ENCODE measurements around the gene PALD1.
A peak's percentile ranks its signal among the peaks of the same experiment; 100 is the strongest.

PALD1 gene

DNA sequence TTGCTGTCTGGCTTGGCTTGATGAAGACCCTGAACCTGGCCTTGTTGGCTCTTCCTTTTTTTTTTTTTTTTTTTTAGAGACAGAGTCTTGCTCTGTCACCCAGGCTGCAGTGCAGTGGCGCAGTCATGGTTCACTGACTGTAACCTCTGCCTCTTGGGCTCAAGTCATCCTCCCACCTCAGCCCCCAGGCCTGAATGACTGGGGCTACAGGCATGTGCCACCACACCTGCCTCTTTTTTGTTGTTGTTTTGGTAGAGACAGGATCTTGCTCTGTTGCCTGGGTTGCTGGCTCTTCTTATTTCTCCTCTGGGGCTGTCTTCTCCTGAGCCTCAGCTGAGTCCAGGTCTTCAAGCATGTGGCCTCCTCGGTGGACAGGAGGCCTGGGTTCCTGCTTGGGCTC, 79.3 kb downstream of the PALD1 start:
- Histone ChIP-seq H3K36me3 (ENCODE audit: control insufficient read depth in 1 of 2, insufficient read depth in 2 of 2, low read length in 2 of 2) (no peaks in the 10 kb centered on the region), H3K27me3 (ENCODE audit: insufficient read depth, low read length) (no peaks in the 10 kb centered on the region), H2BK120ac (ENCODE audit: insufficient read depth, low read length, poor library complexity) (no peak overlapping the region), H3K27ac (ENCODE audit: low read depth, low read length) (no peak overlapping the region), H3K4me3 (ENCODE audit: low read depth, low read length) (no peak overlapping the region), H2BK5ac (ENCODE audit: low read depth, low read length, poor library complexity) (no peak overlapping the region), H4K91ac (ENCODE audit: low read depth, low read length) (no peak overlapping the region), H2BK12ac (ENCODE audit: low read length) (no peak overlapping the region), H3K9me3 (ENCODE audit: insufficient read depth, low read depth, low read length) (no peaks in the 10 kb centered on the region), H3K18ac (ENCODE audit: low read length) (no peak overlapping the region), H4K8ac (ENCODE audit: low read depth, low read length) (no peak overlapping the region), H3K23ac (ENCODE audit: low read length) (no peak overlapping the region), H3K14ac (ENCODE audit: low read length) (no peak overlapping the region), H3K4me2 (ENCODE audit: low read length) (no peak overlapping the region), H2AK5ac (ENCODE audit: low read length) (no peak overlapping the region), H2AFZ (ENCODE audit: insufficient read depth, low read length, poor library complexity) (no peak overlapping the region), H4K12ac (ENCODE audit: low read depth, low read length) (no peak overlapping the region), H3K4me1 (ENCODE audit: control insufficient read depth in 1 of 2, insufficient read depth in 2 of 2, low read length in 2 of 2) (no peaks in the 10 kb centered on the region), H3K79me1 (ENCODE audit: low read length) (no peaks in the 10 kb centered on the region), H3K9ac (ENCODE audit: low read length) (no peak overlapping the region), H3K4ac (ENCODE audit: low read depth, low read length) (no peak overlapping the region), H3K79me2 (ENCODE audit: control insufficient read depth, insufficient read depth, low read length, poor library complexity) (no peaks in the 10 kb centered on the region)
- no CpG with 5 or more reads among the region's 2 CpGs for WGBS (ENCODE audit: extremely low coverage, insufficient coverage, insufficient read length)
- DNase-seq: peak in 1 of 2 donors; percentile 84

DNA sequence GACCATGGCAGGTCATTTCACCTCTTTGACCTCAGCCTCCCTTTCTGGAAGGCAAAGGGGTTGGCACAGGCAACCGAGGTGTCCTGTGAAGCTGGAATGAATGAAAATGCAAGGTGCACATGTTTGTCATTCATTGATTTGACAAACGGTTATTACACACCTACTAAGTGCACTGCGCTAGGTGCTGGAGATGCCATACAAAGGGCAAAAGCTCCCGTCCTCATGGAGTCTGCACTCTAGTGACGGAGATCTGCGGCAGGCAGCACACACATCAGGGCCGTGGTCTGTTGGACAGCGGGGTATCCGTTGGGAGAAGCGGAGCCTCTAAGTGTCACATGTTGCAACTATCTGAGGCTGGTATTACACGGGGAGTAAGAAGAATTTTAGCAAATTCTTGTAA, 79.7 kb downstream of the PALD1 start:
- Histone ChIP-seq H3K9ac (ENCODE audit: low read length) (no peak overlapping the region), H4K8ac (ENCODE audit: low read depth, low read length) (no peak overlapping the region), H3K4ac (ENCODE audit: low read depth, low read length) (no peak overlapping the region), H3K79me2 (ENCODE audit: control insufficient read depth, insufficient read depth, low read length, poor library complexity) (no peaks in the 10 kb centered on the region), H4K12ac (ENCODE audit: low read depth, low read length) (no peak overlapping the region), H3K4me2 (ENCODE audit: low read length) (no peak overlapping the region), H2BK120ac (ENCODE audit: insufficient read depth, low read length, poor library complexity) (no peak overlapping the region), H3K27me3 (ENCODE audit: insufficient read depth, low read length) (no peaks in the 10 kb centered on the region), H2BK5ac (ENCODE audit: low read depth, low read length, poor library complexity) (no peak overlapping the region), H2AFZ (ENCODE audit: insufficient read depth, low read length, poor library complexity) (no peak overlapping the region), H4K91ac (ENCODE audit: low read depth, low read length) (no peak overlapping the region), H3K14ac (ENCODE audit: low read length) (no peak overlapping the region), H3K79me1 (ENCODE audit: low read length) (no peaks in the 10 kb centered on the region), H3K4me3 (ENCODE audit: low read depth, low read length) (no peak overlapping the region), H2BK12ac (ENCODE audit: low read length) (no peak overlapping the region), H3K36me3 (ENCODE audit: control insufficient read depth in 1 of 2, insufficient read depth in 2 of 2, low read length in 2 of 2) (no peaks in the 10 kb centered on the region), H2AK5ac (ENCODE audit: low read length) (no peak overlapping the region), H3K23ac (ENCODE audit: low read length) (no peak overlapping the region), H3K27ac (ENCODE audit: low read depth, low read length) (no peak overlapping the region), H3K9me3 (ENCODE audit: insufficient read depth, low read depth, low read length) (no peaks in the 10 kb centered on the region), H3K4me1 (ENCODE audit: control insufficient read depth in 1 of 2, insufficient read depth in 2 of 2, low read length in 2 of 2) (no peaks in the 10 kb centered on the region), H3K18ac (ENCODE audit: low read length) (no peak overlapping the region)
- no peak for DNase-seq
- WGBS (ENCODE audit: extremely low coverage, insufficient coverage, insufficient read length): no CpG with 5 or more reads among the region's 11 CpGs

DNA sequence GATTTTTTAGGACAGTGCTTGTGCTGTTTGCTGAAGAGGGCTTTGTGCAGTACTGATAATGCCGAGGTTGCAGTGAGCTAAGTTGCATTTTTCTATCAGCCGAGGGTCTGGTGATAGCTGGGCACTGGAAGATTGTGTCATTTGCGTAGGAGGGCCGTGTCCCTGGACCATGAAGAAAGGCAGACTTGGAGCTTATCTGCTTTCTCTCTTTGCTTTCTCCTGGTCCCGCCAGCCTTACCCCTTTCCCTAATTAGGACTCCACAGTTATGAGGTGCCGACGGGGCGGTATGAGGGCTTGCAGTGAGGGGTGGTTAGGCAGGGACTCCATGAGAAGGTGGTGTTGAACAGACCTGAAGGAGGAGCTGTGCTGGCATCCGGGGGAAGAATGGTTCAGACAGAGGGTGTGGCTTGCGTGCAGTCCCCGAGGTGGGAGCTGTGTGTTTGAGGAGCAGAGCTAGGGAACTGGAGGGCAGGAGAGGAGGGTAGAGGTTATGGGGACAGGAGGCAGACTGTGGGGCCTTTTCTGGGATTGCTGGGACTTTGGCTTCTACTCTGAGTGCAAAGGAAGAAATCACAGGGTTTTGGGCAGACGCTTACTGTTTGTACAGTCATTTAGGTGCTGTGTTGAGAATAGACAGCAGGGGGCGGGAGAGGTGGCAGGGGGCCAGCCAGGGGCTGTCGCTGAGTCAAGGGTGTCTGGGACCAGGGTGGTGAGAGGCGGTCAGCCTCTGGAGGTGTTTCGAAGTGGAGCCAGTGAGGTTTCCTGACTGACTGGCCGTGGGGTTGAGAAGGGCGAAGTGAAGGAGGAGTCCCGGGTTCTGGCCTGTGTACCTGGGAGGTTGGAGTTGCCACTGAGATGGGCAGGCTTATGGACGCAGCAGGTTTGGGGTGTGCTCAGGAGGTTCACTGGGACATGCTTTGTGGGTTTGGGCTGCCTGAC, 80.6 kb downstream of the PALD1 start:
- Histone ChIP-seq H2BK5ac (ENCODE audit: low read depth, low read length, poor library complexity) (no peak overlapping the region), H2BK12ac (ENCODE audit: low read length) (no peak overlapping the region), H3K23ac (ENCODE audit: low read length) (no peak overlapping the region), H3K36me3 (ENCODE audit: control insufficient read depth in 1 of 2, insufficient read depth in 2 of 2, low read length in 2 of 2) (no peaks in the 10 kb centered on the region), H3K4me2 (ENCODE audit: low read length) (peak overlapping the region; percentile 13), H3K4ac (ENCODE audit: low read depth, low read length) (no peak overlapping the region), H3K27me3 (ENCODE audit: insufficient read depth, low read length) (no peaks in the 10 kb centered on the region), H3K9ac (ENCODE audit: low read length) (no peak overlapping the region), H2AK5ac (ENCODE audit: low read length) (no peak overlapping the region), H4K12ac (ENCODE audit: low read depth, low read length) (no peak overlapping the region), H3K18ac (ENCODE audit: low read length) (no peak overlapping the region), H3K4me1 (ENCODE audit: control insufficient read depth in 1 of 2, insufficient read depth in 2 of 2, low read length in 2 of 2) (no peaks in the 10 kb centered on the region), H4K91ac (ENCODE audit: low read depth, low read length) (no peak overlapping the region), H4K8ac (ENCODE audit: low read depth, low read length) (no peak overlapping the region), H3K27ac (ENCODE audit: low read depth, low read length) (no peak overlapping the region), H2BK120ac (ENCODE audit: insufficient read depth, low read length, poor library complexity) (no peak overlapping the region), H2AFZ (ENCODE audit: insufficient read depth, low read length, poor library complexity) (no peak overlapping the region), H3K79me1 (ENCODE audit: low read length) (no peaks in the 10 kb centered on the region), H3K14ac (ENCODE audit: low read length) (no peak overlapping the region), H3K79me2 (ENCODE audit: control insufficient read depth, insufficient read depth, low read length, poor library complexity) (no peaks in the 10 kb centered on the region), H3K9me3 (ENCODE audit: insufficient read depth, low read depth, low read length) (no peaks in the 10 kb centered on the region), H3K4me3 (ENCODE audit: low read depth, low read length) (no peak overlapping the region)
- WGBS (ENCODE audit: extremely low coverage, insufficient coverage, insufficient read length): no CpG with 5 or more reads among the region's 20 CpGs
- peak in 1 of 2 donors; percentile 29 for DNase-seq

DNA sequence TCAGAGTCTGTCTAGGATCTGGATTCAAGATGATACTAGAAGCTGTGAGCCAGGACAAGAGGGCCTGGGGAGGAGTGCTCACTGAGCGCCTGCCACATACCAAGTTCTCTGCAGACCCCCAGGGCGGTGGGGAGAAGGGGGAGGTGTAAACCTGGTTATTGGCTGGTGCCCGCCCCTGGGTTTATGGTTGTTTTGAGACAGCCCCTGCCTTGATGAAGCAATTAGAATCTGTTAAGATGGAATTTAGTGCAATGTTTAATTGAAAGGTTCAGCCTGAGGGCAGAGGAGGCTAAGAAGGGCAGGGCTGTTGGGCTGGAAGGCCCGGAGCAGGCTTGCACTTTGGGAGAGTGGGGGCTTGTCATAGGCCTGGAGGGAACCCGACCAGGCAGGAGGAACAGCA, 81.3 kb downstream of the PALD1 start:
- DNase-seq: no peak
- Histone ChIP-seq H2AFZ (ENCODE audit: insufficient read depth, low read length, poor library complexity) (no peak overlapping the region), H3K14ac (ENCODE audit: low read length) (no peak overlapping the region), H3K4me1 (ENCODE audit: control insufficient read depth in 1 of 2, insufficient read depth in 2 of 2, low read length in 2 of 2) (no peaks in the 10 kb centered on the region), H3K4me2 (ENCODE audit: low read length) (no peak overlapping the region), H4K12ac (ENCODE audit: low read depth, low read length) (no peak overlapping the region), H4K8ac (ENCODE audit: low read depth, low read length) (no peak overlapping the region), H3K4ac (ENCODE audit: low read depth, low read length) (no peak overlapping the region), H2AK5ac (ENCODE audit: low read length) (no peak overlapping the region), H3K79me1 (ENCODE audit: low read length) (no peaks in the 10 kb centered on the region), H4K91ac (ENCODE audit: low read depth, low read length) (no peak overlapping the region), H3K79me2 (ENCODE audit: control insufficient read depth, insufficient read depth, low read length, poor library complexity) (no peaks in the 10 kb centered on the region), H3K18ac (ENCODE audit: low read length) (no peak overlapping the region), H3K23ac (ENCODE audit: low read length) (no peak overlapping the region), H2BK120ac (ENCODE audit: insufficient read depth, low read length, poor library complexity) (no peak overlapping the region), H2BK12ac (ENCODE audit: low read length) (no peak overlapping the region), H2BK5ac (ENCODE audit: low read depth, low read length, poor library complexity) (no peak overlapping the region), H3K27ac (ENCODE audit: low read depth, low read length) (no peak overlapping the region), H3K27me3 (ENCODE audit: insufficient read depth, low read length) (no peaks in the 10 kb centered on the region), H3K9me3 (ENCODE audit: insufficient read depth, low read depth, low read length) (no peaks in the 10 kb centered on the region), H3K9ac (ENCODE audit: low read length) (no peak overlapping the region), H3K4me3 (ENCODE audit: low read depth, low read length) (no peak overlapping the region), H3K36me3 (ENCODE audit: control insufficient read depth in 1 of 2, insufficient read depth in 2 of 2, low read length in 2 of 2) (no peaks in the 10 kb centered on the region)
- WGBS (ENCODE audit: extremely low coverage, insufficient coverage, insufficient read length): no CpG with 5 or more reads among the region's 5 CpGs

Measured in trophoblast cell (in vitro differentiated cells and primary cell).